Central memory CD4-positive, alpha-beta T cell (primary cell): Measurements from ENCODE around the gene CSK.
"Not testable (repeated sequence)": the region's sequence is repeated elsewhere in the genome, so short reads cannot be mapped to it uniquely, and the experiment has no call there.

Source experiments
- DNase-seq: peaks from one replicate; pipeline ENCODE4 v3.0.0; 2022

The CSK gene

GRCh38 chr15:74773329-74773728 is 8.6 kb upstream of the CSK start:
- DNase-seq = no peak

GRCh38 chr15:74773731-74774252 is 8.1 kb upstream of the CSK start:
- no peak for DNase-seq

DNA sequence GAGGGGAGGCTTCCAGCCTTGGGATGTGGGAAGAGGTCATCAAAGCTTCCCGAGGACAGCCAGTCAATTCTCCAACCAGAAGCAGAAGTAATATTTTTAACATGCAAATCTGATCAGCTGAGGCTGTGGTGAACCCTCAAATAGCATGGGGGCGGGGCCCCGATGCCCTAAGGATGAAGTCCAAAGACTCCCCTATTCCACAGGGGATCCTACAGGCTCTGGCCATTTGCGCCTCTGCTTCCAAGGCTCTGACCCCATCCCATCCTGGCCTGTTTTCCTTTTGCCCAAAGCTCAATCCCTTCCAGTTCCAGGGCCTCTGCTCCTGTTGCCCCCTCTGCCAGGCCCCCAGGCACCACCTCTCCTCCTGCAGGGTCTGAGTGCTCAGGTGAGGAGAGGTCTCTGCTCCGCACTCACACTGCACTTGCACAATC is 6.7 kb upstream of the CSK start:
- no peak for DNase-seq

GRCh38 chr15:74775894-74776293 is 6.0 kb upstream of the CSK start:
- no peak for DNase-seq

- peak; percentile 75 for DNase-seq
Measured at GRCh38 chr15:74776821-74777768, 4.8 kb upstream of the CSK start.

DNA sequence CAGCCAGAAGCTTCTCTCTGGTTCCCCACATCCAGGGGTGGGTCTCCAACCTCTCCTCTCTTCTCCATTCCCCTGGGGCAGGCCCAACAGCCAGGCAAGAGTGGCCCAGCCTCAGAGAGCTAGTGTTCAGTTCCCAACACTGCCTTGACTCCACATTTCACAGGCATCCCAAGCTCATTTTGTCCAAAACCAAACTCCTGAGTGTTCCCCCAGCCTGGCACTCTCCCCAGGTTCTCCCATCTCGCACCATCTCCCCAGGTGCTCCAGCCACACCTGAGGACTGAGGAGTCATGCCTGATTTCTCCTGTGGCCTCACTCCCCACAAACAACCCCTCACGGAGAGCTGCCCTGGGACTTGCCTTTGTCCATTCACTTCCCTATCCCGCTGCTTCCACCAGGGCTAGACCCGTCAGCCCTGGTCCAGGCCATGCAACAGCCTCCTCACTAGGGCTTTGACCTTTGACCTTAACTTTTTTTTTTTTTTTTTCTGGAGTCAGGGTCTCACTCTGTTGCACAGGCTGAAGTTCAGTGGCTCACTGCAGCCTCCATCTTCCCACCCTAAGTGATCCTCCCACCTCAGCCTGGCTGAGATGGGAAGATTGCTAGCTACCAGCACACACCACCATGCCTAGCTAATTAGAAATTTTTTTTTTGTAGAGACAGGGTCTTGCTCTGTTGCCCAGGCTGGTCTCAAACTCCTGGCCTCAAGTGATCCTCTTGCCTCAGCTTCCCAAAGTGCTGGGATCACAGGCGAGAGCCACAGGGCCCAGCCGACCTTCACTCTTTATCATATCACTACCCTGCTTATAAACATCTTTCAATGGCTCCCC is 3.9 kb upstream of the CSK start:
- DNase-seq = no peak

GRCh38 chr15:74778599-74778970 is 3.3 kb upstream of the CSK start:
- DNase-seq = no peak

- DNase-seq = no peak
Measured at GRCh38 chr15:74779162-74779648, 2.7 kb upstream of the CSK start.

- DNase-seq = peak; percentile 62
Measured at GRCh38 chr15:74780523-74781430, 1.1 kb upstream of the CSK start.

DNA sequence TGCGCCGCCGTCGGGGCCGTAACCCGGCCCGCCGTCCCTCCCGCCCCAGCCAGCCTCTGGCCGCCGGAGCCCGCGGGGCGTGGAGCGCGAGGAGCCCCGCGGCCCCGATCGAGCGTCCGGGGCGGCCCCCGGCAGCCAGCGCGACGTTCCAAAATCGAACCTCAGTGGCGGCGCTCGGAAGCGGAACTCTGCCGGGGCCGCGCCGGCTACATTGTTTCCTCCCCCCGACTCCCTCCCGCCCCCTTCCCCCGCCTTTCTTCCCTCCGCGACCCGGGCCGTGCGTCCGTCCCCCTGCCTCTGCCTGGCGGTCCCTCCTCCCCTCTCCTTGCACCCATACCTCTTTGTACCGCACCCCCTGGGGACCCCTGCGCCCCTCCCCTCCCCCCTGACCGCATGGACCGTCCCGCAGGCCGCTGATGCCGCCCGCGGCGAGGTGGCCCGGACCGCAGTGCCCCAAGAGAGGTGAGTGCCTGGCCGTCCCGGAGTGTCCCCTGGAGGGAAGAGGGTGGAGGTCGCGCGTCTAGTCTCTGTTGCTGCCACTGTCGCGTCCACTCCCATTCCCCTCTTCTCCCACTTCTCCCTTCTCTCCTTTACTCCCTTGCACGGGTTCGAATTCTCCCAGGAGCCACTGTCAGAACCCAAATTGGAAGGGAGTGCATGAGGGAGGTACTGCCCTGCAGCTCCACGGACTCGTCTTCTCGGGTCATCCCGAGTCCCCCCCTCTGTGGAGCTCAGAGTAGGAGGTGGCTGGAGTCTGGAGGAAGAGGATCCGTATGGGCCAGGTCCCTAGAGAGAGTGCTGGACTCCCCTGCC is 585 bp downstream of the CSK start:
- peak; percentile 64 for DNase-seq

DNA sequence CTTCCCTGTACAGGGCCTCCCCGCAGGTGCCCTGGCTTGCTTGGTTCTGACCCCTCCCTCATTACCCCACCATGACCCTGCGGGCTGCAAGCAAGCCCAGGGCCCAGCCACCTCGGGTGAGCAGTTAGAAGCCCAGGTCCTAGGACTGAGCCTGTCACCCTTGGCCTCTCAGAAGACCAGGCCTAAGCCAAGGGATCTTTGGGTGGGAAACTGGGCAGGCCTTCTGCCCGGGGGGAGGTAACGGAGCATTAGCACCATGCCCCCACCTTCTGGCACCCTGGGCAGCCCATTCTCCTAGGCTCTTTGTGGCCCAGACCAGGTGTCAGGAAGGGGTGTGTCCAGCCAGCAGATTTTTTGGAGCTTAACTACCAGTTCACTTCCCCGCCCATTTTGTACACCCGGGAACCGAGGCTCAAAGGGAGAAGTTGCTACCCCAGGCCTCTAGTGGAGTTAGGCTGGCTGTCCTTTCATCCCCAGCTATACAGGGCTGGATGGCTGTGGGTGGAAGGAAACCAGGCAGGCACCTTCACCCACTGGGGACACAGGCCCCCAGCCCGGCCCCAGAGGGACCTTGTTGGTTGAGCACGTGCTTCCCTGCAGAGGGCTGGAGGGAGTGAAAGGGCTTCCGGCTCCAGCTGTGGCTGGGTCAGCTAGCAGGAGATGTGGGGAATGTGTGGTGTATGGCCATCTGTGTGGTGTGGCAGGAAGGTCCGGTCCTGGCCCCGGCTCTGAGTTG is 1.4 kb downstream of the CSK start:
- DNase-seq = no peak

GRCh38 chr15:74783808-74784175 is 1.9 kb downstream of the CSK start:
- DNase-seq = no peak

DNA sequence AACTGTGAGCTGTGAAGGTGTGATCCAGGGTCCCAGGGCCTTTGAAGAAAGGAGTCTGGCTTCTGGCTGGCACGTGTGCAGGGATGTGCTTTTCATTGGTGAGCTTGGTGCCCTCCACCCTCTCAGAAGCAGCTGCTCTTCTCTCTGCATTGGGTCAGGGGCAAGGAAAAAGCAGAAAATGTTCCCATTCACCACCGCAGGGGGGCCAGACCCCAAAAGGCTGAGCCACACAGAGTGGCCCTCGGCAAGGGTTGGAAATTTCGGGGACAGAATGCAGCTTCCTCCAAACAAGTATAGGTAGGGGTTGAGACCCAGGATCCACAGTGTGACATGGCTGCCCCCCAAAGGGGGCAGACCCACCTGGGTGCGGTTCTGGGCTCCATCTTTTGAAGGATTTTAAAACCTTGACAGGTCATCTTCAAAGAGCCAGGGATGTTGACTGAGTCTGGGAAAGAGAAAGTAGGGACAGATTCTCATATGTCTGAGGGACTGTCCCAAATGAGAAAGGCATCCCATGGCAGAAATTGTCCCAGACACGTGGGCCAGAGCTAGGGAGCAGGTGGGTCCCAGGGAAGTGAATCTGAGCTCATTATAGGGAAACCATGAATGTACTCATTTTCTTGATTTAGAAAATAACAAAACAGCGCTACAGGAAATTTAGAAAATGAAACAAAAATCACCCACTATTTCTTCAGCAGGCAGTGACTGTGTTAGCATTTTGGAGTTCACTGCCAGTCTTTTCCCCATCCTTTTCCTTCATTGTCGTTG is 2.7 kb downstream of the CSK start:
- no peak for DNase-seq

- peak; percentile 40 for DNase-seq
Measured at GRCh38 chr15:74785194-74786032, 3.5 kb downstream of the CSK start.

- not testable (repeated sequence) for DNase-seq
Measured at GRCh38 chr15:74786081-74786480, 4.2 kb downstream of the CSK start.

GRCh38 chr15:74786551-74787165 is 4.8 kb downstream of the CSK start:
- no peak for DNase-seq

DNA sequence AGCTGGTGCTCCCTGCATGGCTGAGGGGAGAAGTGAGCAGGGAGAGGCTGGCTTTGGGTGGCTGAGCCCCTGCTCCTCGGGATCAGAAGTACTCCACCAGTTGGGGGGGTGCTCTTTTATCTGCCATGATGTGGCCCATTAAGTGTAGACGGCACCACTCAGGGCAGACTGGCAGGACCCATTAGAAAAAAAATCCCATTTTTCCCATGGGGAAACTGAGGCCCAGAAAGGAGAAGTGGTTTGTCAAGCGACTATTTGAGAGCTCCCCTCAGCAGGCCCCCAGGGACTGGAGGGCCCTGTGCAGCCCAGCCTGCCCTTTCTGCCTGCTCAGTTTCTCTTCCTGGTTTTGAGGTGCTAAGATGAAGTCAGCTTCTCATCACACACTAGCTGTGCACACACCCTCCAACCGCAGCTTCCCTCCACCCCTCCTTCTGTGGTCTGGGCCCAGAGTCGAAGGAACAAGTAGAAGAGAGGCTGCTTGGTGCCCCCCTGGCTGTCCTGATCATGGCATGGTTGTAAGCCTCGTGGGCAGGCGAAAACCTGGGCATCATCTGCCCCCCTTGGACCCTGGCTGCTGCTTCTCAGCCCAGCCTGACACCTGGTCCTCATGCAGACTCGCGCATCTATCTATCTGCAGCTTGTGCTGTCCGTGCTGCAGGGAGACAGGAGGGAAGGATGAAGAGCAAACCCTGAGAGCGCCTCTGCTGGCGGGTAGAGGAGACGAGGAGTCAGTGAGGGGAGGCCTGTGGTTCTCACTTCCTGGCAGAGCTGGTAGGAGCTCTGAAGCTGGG is 5.6 kb downstream of the CSK start:
- peak; percentile 96 for DNase-seq
